Spleen (tissue), 7 donors: Measurements from ENCODE around the gene TEPSIN.
A peak's percentile ranks its signal among the peaks of the same experiment; 100 is the strongest.

Experiments used
- POLR2A ChIP-seq, 3 donors: fragments of 450-650 bp; IDR thresholded peaks; one replicate each; pipeline ENCODE4 v1.5.1; 2017; ENCODE audit warnings: antibody characterized with exemption in 3 of 3, mild to moderate bottlenecking in 1 of 3
- POLR2AphosphoS5 ChIP-seq, 3 donors: sonication (generic); formaldehyde crosslinking; IDR thresholded peaks; one replicate each; pipeline ENCODE4 v1.5.1; 2017; ENCODE audit warnings: antibody characterized with exemption in 3 of 3
- TF ChIP-seq, protein P1 (sequence below), 11 experiments: fragments of 200-600 bp in 7 of 11; fragments of 450-650 bp in 4 of 11; sonication (generic) in 4 of 11; IDR thresholded peaks in 8 of 11; conservative IDR thresholded peaks in 3 of 11; 1 replicate in 7 of 11; 2 replicates in 4 of 11; pipeline versions ENCODE4 v1.4.0 to v1.8.0; 2016 to 2021; ENCODE audit warnings: antibody characterized with exemption in 11 of 11, inconsistent platforms in 4 of 11, mild to moderate bottlenecking in 1 of 11
- donor health status: DM: no; HTN: no; CAD: no; lungs with moderate emphysema.
- donor health status: DM: no; HTN: no; CAD: no.
- donor health status: DM: no; HTN: no; CAD: no.

DNA sequence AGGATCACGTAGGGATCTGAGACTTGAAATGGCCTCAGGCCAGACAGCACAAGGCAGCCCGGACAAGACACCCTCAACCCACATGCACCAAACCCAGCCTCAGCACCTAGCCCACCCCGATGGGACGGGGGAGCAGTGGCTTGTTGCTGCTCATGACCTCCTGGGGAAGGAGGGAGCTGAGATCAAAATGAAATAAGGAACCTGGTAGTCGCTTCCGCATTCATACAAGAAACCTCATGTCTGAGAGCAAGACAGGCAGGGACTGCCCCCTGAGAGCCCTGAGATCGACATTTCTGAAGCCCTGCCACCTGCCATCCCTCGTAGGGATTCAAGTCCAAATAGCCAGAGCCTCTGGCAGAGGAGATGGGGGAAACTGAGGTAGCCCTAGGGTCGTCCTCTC lies 10.4 kb downstream of the TEPSIN start:
- TF ChIP-seq POLR2A (IDR thresholded peaks at IDR 0.05) (no peak), POLR2AphosphoS5 (IDR thresholded peaks at IDR 0.05) (peak; percentile 19 to 53 (median 46))
- TF ChIP-seq, protein P1, sequence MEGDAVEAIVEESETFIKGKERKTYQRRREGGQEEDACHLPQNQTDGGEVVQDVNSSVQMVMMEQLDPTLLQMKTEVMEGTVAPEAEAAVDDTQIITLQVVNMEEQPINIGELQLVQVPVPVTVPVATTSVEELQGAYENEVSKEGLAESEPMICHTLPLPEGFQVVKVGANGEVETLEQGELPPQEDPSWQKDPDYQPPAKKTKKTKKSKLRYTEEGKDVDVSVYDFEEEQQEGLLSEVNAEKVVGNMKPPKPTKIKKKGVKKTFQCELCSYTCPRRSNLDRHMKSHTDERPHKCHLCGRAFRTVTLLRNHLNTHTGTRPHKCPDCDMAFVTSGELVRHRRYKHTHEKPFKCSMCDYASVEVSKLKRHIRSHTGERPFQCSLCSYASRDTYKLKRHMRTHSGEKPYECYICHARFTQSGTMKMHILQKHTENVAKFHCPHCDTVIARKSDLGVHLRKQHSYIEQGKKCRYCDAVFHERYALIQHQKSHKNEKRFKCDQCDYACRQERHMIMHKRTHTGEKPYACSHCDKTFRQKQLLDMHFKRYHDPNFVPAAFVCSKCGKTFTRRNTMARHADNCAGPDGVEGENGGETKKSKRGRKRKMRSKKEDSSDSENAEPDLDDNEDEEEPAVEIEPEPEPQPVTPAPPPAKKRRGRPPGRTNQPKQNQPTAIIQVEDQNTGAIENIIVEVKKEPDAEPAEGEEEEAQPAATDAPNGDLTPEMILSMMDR (IDR thresholded peaks at IDR 0.05 in 8 of 11, conservative IDR thresholded peaks at IDR 0.05 in 3 of 11) = no peak
